ENCODE measurements around the gene GSTO2. TPM values are rescaled to one million over a fixed set of nuclear protein-coding genes. Genes with fewer than 3 reads are reported as not detected.

Gene GSTO2
- polyA plus RNA-seq, 1 experiment = 1.7 TPM

DNA sequence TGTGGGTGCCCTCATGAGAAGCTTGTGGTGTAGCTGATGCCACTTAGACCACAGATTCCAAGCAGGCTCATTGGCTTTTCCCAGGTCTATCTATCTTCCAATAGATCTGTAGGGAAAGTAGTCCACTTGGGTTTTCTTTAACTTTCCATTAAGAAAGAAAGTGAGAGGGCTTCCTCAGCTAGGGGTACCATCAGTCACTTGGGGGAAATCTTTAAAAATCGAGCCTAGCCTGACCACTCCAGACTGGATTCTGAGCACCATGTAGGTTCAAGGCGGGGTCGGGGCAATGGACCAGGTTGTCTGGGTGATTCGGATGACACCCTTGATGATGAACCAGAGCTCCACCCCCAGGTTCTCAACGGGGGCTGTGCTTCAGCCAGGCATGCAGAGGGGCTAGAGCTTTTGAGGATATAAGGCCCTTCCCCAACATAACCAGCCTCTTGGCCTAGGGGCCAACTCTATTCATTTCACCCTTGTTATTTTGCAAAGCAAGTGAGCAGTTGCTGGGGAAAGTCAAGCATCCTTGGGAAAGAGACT lies 42.3 kb downstream of the GSTO2 start:
- H3K27ac ChIP-seq (ENCODE audit: low read depth, low read length) = peak overlapping the region; percentile 11

GRCh38 chr10:104314591-104315485 lies 45.9 kb downstream of the GSTO2 start:
- TF ChIP-seq, protein P1, sequence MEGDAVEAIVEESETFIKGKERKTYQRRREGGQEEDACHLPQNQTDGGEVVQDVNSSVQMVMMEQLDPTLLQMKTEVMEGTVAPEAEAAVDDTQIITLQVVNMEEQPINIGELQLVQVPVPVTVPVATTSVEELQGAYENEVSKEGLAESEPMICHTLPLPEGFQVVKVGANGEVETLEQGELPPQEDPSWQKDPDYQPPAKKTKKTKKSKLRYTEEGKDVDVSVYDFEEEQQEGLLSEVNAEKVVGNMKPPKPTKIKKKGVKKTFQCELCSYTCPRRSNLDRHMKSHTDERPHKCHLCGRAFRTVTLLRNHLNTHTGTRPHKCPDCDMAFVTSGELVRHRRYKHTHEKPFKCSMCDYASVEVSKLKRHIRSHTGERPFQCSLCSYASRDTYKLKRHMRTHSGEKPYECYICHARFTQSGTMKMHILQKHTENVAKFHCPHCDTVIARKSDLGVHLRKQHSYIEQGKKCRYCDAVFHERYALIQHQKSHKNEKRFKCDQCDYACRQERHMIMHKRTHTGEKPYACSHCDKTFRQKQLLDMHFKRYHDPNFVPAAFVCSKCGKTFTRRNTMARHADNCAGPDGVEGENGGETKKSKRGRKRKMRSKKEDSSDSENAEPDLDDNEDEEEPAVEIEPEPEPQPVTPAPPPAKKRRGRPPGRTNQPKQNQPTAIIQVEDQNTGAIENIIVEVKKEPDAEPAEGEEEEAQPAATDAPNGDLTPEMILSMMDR (IDR thresholded peaks at IDR 0.05; ENCODE audit: low read depth, low read length) = no peak
- ChIA-PET POLR2A (no interaction called here), CTCF (interaction anchor here (1.4 to 6.0 kb wide), 5 partner anchors 9 to 36 kb away, joined by 5 to 49 read pairs (median 22); no protein-coding TSS in a partner anchor)

More for the DNA sequence above, 42.3 kb downstream of the GSTO2 start:
- POLR2A ChIA-PET = interaction anchor here (0.6 kb wide), 1 partner anchor 42 kb away, joined by 3 read pairs; no protein-coding TSS in a partner anchor
- no peaks in the 10 kb centered on the region for H3K27me3 ChIP-seq (ENCODE audit: control insufficient read depth, insufficient read depth, low read length)
- TF ChIP-seq, protein P1 (IDR thresholded peaks at IDR 0.05; ENCODE audit: low read depth, low read length) = no peak
- H3K4me3 ChIP-seq (ENCODE audit: low read depth, low read length) = no peak overlapping the region
- CTCF ChIA-PET = interaction anchor here (1.0 to 5.3 kb wide), 6 partner anchors 12 to 42 kb away, joined by 4 to 38 read pairs (median 6); partner anchors contain the start of gene CFAP58
- no peaks in the 10 kb centered on the region; the same call in 1 of the 2 replicates for H3K9me3 ChIP-seq (ENCODE audit: control insufficient read depth, insufficient read depth, low read length)
- no peak for DNase-seq (ENCODE audit: low read depth, low spot score)

GRCh38 chr10:104315486-104315921 lies 46.5 kb downstream of the GSTO2 start:
- H3K27me3 ChIP-seq (ENCODE audit: control insufficient read depth, insufficient read depth, low read length) = no peaks in the 10 kb centered on the region
- no peaks in the 10 kb centered on the region; the same call in 1 of the 2 replicates for H3K9me3 ChIP-seq (ENCODE audit: control insufficient read depth, insufficient read depth, low read length)
- POLR2A ChIA-PET = no interaction called here
- H3K4me3 ChIP-seq (ENCODE audit: low read depth, low read length) = no peak overlapping the region
- CTCF ChIA-PET = interaction anchor here (3.9 to 6.0 kb wide), 2 partner anchors 9 to 23 kb away, joined by 22 to 49 read pairs; no protein-coding TSS in a partner anchor
- TF ChIP-seq, protein P1 (IDR thresholded peaks at IDR 0.05; ENCODE audit: low read depth, low read length) = no peak
- DNase-seq (ENCODE audit: low read depth, low spot score) = no peak
- H3K27ac ChIP-seq (ENCODE audit: low read depth, low read length) = no peak overlapping the region

More at GRCh38 chr10:104314591-104315485, 45.9 kb downstream of the GSTO2 start:
- Histone ChIP-seq H3K27ac (ENCODE audit: low read depth, low read length) (no peak overlapping the region), H3K4me3 (ENCODE audit: low read depth, low read length) (no peak overlapping the region), H3K27me3 (ENCODE audit: control insufficient read depth, insufficient read depth, low read length) (no peaks in the 10 kb centered on the region), H3K9me3 (ENCODE audit: control insufficient read depth, insufficient read depth, low read length) (no peaks in the 10 kb centered on the region; the same call in 1 of the 2 replicates)
- DNase-seq (ENCODE audit: low read depth, low spot score) = no peak

- no peaks in the 10 kb centered on the region; the same call in 1 of the 2 replicates for H3K9me3 ChIP-seq (ENCODE audit: control insufficient read depth, insufficient read depth, low read length)
- POLR2A ChIA-PET = interaction anchor here (0.9 to 1.2 kb wide), 3 partner anchors 13 to 22 kb away, joined by 3 to 5 read pairs (median 4); partner anchors contain the start of gene ITPRIP
- H3K27me3 ChIP-seq (ENCODE audit: control insufficient read depth, insufficient read depth, low read length) = no peaks in the 10 kb centered on the region
- DNase-seq (ENCODE audit: low read depth, low spot score) = no peak
- TF ChIP-seq, protein P1 (IDR thresholded peaks at IDR 0.05; ENCODE audit: low read depth, low read length) = no peak
- no peak overlapping the region for H3K4me3 ChIP-seq (ENCODE audit: low read depth, low read length)
- peak overlapping the region; percentile 73 for H3K27ac ChIP-seq (ENCODE audit: low read depth, low read length)
- CTCF ChIA-PET = interaction anchor here (1.4 to 6.0 kb wide), 3 partner anchors 10 to 42 kb away, joined by 7 to 49 read pairs (median 22); no protein-coding TSS in a partner anchor
These were observed 47.5 kb downstream of the GSTO2 start for GRCh38 chr10:104316321-104317099.

Data from AG04450 (cell line).